COLO829 (cell line): ENCODE measurements around the gene NOP16.

Experiments
- DNase-seq: peaks from one replicate; pipeline ENCODE4 v3.0.0; 2012; ENCODE audit warnings: low spot score

Gene NOP16

GRCh38 chr5:176388444-176389134 lies at the start of gene NOP16, which contains the start of gene HIGD2A:
NOP16 (minus strand) TSS chr5:176388598; CDS start chr5:176388539, 59 bp downstream.
HIGD2A (plus strand) TSS chr5:176388751; CDS start chr5:176388820, 69 bp downstream.
- peak; percentile 98 for DNase-seq

GRCh38 chr5:176436656-176437055 lies 48.3 kb upstream of the NOP16 start:
- no peak for DNase-seq

- no peak for DNase-seq
Observed at GRCh38 chr5:176432707-176433106, 44.3 kb upstream of the NOP16 start.

- DNase-seq = no peak
Observed at GRCh38 chr5:176429972-176430371, 41.6 kb upstream of the NOP16 start.

- DNase-seq = no peak
Observed at GRCh38 chr5:176427971-176428370, 39.6 kb upstream of the NOP16 start.

- DNase-seq = no peak
Observed at GRCh38 chr5:176426876-176427275, 38.5 kb upstream of the NOP16 start.

GRCh38 chr5:176425791-176426190 lies 37.4 kb upstream of the NOP16 start:
- no peak for DNase-seq

GRCh38 chr5:176425138-176425537 lies 36.7 kb upstream of the NOP16 start:
- DNase-seq = no peak

GRCh38 chr5:176424181-176424580 lies 35.8 kb upstream of the NOP16 start:
- DNase-seq = no peak

- no peak for DNase-seq
Observed at GRCh38 chr5:176420972-176421544, 32.7 kb upstream of the NOP16 start.

- no peak for DNase-seq
Observed at GRCh38 chr5:176420086-176420485, 31.7 kb upstream of the NOP16 start.

- no peak for DNase-seq
Observed at GRCh38 chr5:176418251-176418650, 29.9 kb upstream of the NOP16 start.

GRCh38 chr5:176416965-176417364 lies 28.6 kb upstream of the NOP16 start:
- DNase-seq = no peak

GRCh38 chr5:176415952-176416924 lies 27.8 kb upstream of the NOP16 start, which contains the start of gene CLTB:
CLTB (minus strand) TSS chr5:176416539; CDS start chr5:176416363, 176 bp downstream.
- DNase-seq = peak; percentile 66

GRCh38 chr5:176415240-176415951 lies 27.0 kb upstream of the NOP16 start:
- no peak for DNase-seq

- no peak for DNase-seq
Observed at GRCh38 chr5:176414704-176415103, 26.3 kb upstream of the NOP16 start.

- no peak for DNase-seq
Observed at GRCh38 chr5:176413709-176414191, 25.4 kb upstream of the NOP16 start.

GRCh38 chr5:176413255-176413565 lies 24.8 kb upstream of the NOP16 start:
- DNase-seq = no peak

GRCh38 chr5:176412517-176413254 lies 24.3 kb upstream of the NOP16 start:
- no peak for DNase-seq

GRCh38 chr5:176410486-176411180 lies 22.2 kb upstream of the NOP16 start:
- DNase-seq = no peak

- no peak for DNase-seq
Observed at GRCh38 chr5:176409765-176410164, 21.4 kb upstream of the NOP16 start.
